Mesenchymal stem cell (in vitro differentiated cells and primary cell): Measurements from ENCODE around the gene CHAC1.

Experiments
- DNase-seq: peaks from one replicate; pipeline ENCODE4 v3.0.0-alpha.2; 2013
- H2AFZ ChIP-seq: one replicate; pipeline ENCODE4 v1.6.1; 2013; ENCODE audit warnings: low read depth, mild to moderate bottlenecking, control low read depth, inconsistent platforms, low read length, moderate library complexity
- H2AK5ac ChIP-seq: 2 replicates; pipeline ENCODE4 v1.6.1; 2013; ENCODE audit warnings: low read length, moderate library complexity, mild to moderate bottlenecking, inconsistent platforms; ENCODE audit not compliant: severe bottlenecking
- H2BK120ac ChIP-seq: one replicate; pipeline ENCODE4 v1.6.1; 2013; ENCODE audit warnings: low read depth, mild to moderate bottlenecking, inconsistent platforms, low read length, moderate library complexity
- H2BK12ac ChIP-seq, 2 experiments: one replicate each; pipeline ENCODE4 v1.6.1; 2013; ENCODE audit warnings: inconsistent platforms in 2 of 2, low read length in 2 of 2, mild to moderate bottlenecking in 2 of 2, moderate library complexity in 2 of 2, control low read depth in 1 of 2
- H2BK15ac ChIP-seq: one replicate; pipeline ENCODE4 v1.6.1; 2013; ENCODE audit warnings: mild to moderate bottlenecking, low read depth, inconsistent platforms; ENCODE audit not compliant: poor library complexity, severe bottlenecking
- H2BK5ac ChIP-seq: 2 replicates; pipeline ENCODE4 v1.6.1; 2013; ENCODE audit warnings: low read depth, mild to moderate bottlenecking, low read length, control low read depth, inconsistent platforms; ENCODE audit not compliant: poor library complexity, severe bottlenecking
- H3K14ac ChIP-seq, 2 experiments: one replicate each; pipeline ENCODE4 v1.6.1; 2013; ENCODE audit warnings: inconsistent platforms in 2 of 2, low read length in 2 of 2, control low read depth in 1 of 2, mild to moderate bottlenecking in 1 of 2, moderate library complexity in 1 of 2
- H3K18ac ChIP-seq, 2 experiments: one replicate each; pipeline ENCODE4 v1.6.1; 2013; ENCODE audit warnings: inconsistent platforms in 2 of 2, low read length in 2 of 2, control low read depth in 1 of 2, low read depth in 1 of 2, mild to moderate bottlenecking in 1 of 2
- H3K23ac ChIP-seq, 2 experiments: one replicate each; pipeline ENCODE4 v1.6.1; 2013; ENCODE audit warnings: inconsistent platforms in 2 of 2, low read length in 2 of 2, mild to moderate bottlenecking in 2 of 2, moderate library complexity in 2 of 2, control low read depth in 1 of 2
- H3K27ac ChIP-seq: 2 replicates; pipeline ENCODE4 v1.5.1; 2013; ENCODE audit warnings: mild to moderate bottlenecking, moderate library complexity, low read length, control low read depth, inconsistent platforms; ENCODE audit not compliant: poor library complexity, severe bottlenecking
- H3K27me3 ChIP-seq, 2 experiments: 2 replicates each; pipeline versions ENCODE4 v1.6.1 to v1.7.0; 2013; ENCODE audit warnings: low read length in 2 of 2, mild to moderate bottlenecking in 2 of 2, moderate library complexity in 2 of 2, control low read depth in 1 of 2, inconsistent platforms in 1 of 2; ENCODE audit not compliant: control insufficient read depth in 1 of 2, insufficient read depth in 1 of 2
- H3K36me3 ChIP-seq, 2 experiments: 2 replicates each; pipeline versions ENCODE4 v1.6.1 to v1.7.0; 2013; ENCODE audit warnings: low read length in 2 of 2, control low read depth in 1 of 2, inconsistent platforms in 1 of 2, low read depth in 1 of 2, mild to moderate bottlenecking in 1 of 2; ENCODE audit not compliant: insufficient read depth in 2 of 2, control insufficient read depth in 1 of 2
- H3K4ac ChIP-seq, 2 experiments: one replicate each; pipeline ENCODE4 v1.6.1; 2013; ENCODE audit warnings: inconsistent platforms in 2 of 2, low read length in 2 of 2, mild to moderate bottlenecking in 2 of 2, moderate library complexity in 2 of 2, control low read depth in 1 of 2, low read depth in 1 of 2
- H3K4me1 ChIP-seq: 2 replicates; pipeline ENCODE4 v1.6.1; 2013; ENCODE audit warnings: low read depth, low read length, control low read depth; ENCODE audit not compliant: control insufficient read depth, insufficient read depth
- H3K4me2 ChIP-seq: 2 replicates; pipeline ENCODE4 v1.6.1; 2013; ENCODE audit warnings: low read length, mild to moderate bottlenecking, inconsistent platforms; ENCODE audit not compliant: poor library complexity, severe bottlenecking
- H3K4me3 ChIP-seq, 2 experiments: 2 replicates each; pipeline versions ENCODE4 v1.5.1 to v1.7.0; 2013; ENCODE audit warnings: low read length in 2 of 2, mild to moderate bottlenecking in 2 of 2, control low read depth in 1 of 2, low read depth in 1 of 2; ENCODE audit not compliant: insufficient read depth in 1 of 2
- H3K79me1 ChIP-seq: replicated peaks from 2 replicates; pipeline ENCODE4 v1.6.1; 2013; ENCODE audit warnings: mild to moderate bottlenecking, control low read depth, low read length, inconsistent platforms; ENCODE audit not compliant: poor library complexity, severe bottlenecking
- H3K9ac ChIP-seq: 2 replicates; pipeline ENCODE4 v1.7.0; 2013; ENCODE audit warnings: mild to moderate bottlenecking, low read length, moderate library complexity
- H3K9me3 ChIP-seq: 2 replicates; pipeline ENCODE4 v1.7.0; 2013; ENCODE audit warnings: mild to moderate bottlenecking, low read length; ENCODE audit not compliant: control insufficient read depth
- H4K8ac ChIP-seq: one replicate; pipeline ENCODE4 v1.6.1; 2013; ENCODE audit warnings: inconsistent platforms, mild to moderate bottlenecking, low read length, moderate library complexity
- H4K91ac ChIP-seq: one replicate; pipeline ENCODE4 v1.6.1; 2013; ENCODE audit warnings: mild to moderate bottlenecking, low read length, inconsistent platforms
- WGBS: methylation state at CpG from one replicate; pipeline ENCODE4 v1.1.7; 2013; ENCODE audit warnings: mixed read lengths; 5-methylcytosine and 5-hydroxymethylcytosine counted together

Gene CHAC1

DNA sequence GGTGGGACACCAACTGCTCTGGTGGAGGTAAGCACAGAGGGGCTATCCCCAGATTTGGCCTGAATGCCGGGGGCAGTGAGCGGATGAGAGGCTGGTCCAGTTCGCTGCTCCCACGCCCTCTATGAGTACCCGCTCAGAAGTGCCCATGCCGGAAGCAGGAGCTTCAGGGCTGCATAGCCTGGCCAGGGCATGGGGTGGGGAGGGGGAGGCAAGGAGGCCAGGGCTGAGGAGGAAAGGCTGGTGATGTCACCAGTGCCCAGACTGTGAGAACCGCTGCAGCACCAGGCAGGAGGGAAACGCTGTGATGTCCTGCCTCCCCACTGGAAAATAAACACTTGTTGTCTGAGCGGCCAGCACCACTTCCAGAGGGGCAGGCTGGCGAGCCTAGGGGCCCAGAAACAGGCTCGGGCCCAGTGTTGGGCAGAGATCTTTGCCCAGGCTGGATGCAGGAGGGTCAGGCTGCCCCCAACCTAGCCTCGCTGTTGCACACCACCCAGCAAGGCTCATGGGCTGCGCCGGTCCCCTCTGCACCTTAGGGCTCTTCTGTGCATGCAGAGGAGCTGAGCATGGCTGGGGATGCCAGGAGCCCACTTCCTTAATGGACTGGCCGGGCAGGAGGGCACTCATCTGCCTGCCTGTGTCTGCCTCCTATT, 35.0 kb upstream of the CHAC1 start:
- H3K18ac ChIP-seq: no peak overlapping the region
- no peak overlapping the region for H3K4ac ChIP-seq

DNA sequence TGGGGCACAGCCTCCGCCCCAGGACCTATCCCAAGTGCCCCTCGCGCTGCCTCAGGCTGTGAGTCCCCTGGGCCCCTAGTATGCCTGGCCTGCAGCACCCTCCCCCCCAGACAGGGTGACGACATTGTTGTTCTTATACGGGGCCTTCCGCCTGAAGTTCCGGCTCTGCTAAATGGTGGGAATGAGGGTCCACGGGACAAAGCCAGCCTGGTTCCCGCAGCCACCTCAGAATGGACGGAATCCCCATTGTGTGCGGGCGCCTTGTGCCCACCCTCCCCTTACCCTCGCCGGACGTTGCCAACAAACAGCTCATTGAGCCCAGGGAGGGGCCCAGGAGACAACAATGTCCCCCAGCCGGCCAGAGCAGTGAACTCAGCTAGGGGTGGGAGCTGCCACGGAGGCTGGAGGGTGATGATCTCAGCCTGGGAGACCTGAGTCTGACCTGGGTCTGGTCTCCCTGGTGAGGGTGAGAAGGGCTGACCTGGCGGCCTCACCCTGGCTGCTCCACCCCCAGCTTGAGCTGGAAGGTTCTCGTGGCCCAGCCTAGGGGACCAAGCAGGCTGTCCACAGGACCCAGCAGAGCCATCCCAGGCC, 34.4 kb upstream of the CHAC1 start:
- Histone ChIP-seq H2BK12ac (no peak overlapping the region), H3K9ac (no peak overlapping the region), H2BK5ac (no peak overlapping the region), H3K23ac (no peak overlapping the region), H3K27ac (no peak overlapping the region), H3K4me2 (no peak overlapping the region), H2AFZ (no peak overlapping the region), H3K36me3 (no peaks in the 10 kb centered on the region), H2BK15ac (no peak overlapping the region), H3K79me1 (no peaks in the 10 kb centered on the region), H3K27me3 (peaks cover 21 to 42% of the 10 kb centered on the region in 2 experiments), H3K18ac (no peak overlapping the region), H3K4me1 (peaks cover 14% of the 10 kb centered on the region), H4K91ac (peak overlapping the region; percentile 31), H3K14ac (peak overlapping the region in 1 of 2 experiments; percentile 26), H3K9me3 (no peaks in the 10 kb centered on the region), H3K4ac (no peak overlapping the region), H2AK5ac (no peak overlapping the region), H3K4me3 (no peak overlapping the region), H2BK120ac (no peak overlapping the region), H4K8ac (no peak overlapping the region)
- 74% methylated on average over 19 of the region's 19 CpGs for WGBS
- DNase-seq: no peak

More for the DNA sequence above, 35.0 kb upstream of the CHAC1 start:
- H3K36me3 ChIP-seq: no peaks in the 10 kb centered on the region
- H2AK5ac ChIP-seq: no peak overlapping the region
- no peak overlapping the region for H2BK5ac ChIP-seq
- DNase-seq: no peak
- H3K4me3 ChIP-seq: no peak overlapping the region
- no peak overlapping the region for H4K8ac ChIP-seq
- no peak overlapping the region for H2BK15ac ChIP-seq
- no peak overlapping the region for H2AFZ ChIP-seq
- no peak overlapping the region for H3K27ac ChIP-seq
- H3K14ac ChIP-seq: no peak overlapping the region
- H3K4me1 ChIP-seq: peaks cover 14% of the 10 kb centered on the region
- no peak overlapping the region for H3K4me2 ChIP-seq
- H3K27me3 ChIP-seq: peaks cover 16 to 40% of the 10 kb centered on the region in 2 experiments
- 77% methylated on average over 15 of the region's 15 CpGs for WGBS
- no peak overlapping the region for H3K23ac ChIP-seq
- H4K91ac ChIP-seq: peak overlapping the region; percentile 31
- H2BK12ac ChIP-seq: no peak overlapping the region
- H3K79me1 ChIP-seq: no peaks in the 10 kb centered on the region
- H3K9ac ChIP-seq: no peak overlapping the region
- no peak overlapping the region for H2BK120ac ChIP-seq
- H3K9me3 ChIP-seq: no peaks in the 10 kb centered on the region

DNA sequence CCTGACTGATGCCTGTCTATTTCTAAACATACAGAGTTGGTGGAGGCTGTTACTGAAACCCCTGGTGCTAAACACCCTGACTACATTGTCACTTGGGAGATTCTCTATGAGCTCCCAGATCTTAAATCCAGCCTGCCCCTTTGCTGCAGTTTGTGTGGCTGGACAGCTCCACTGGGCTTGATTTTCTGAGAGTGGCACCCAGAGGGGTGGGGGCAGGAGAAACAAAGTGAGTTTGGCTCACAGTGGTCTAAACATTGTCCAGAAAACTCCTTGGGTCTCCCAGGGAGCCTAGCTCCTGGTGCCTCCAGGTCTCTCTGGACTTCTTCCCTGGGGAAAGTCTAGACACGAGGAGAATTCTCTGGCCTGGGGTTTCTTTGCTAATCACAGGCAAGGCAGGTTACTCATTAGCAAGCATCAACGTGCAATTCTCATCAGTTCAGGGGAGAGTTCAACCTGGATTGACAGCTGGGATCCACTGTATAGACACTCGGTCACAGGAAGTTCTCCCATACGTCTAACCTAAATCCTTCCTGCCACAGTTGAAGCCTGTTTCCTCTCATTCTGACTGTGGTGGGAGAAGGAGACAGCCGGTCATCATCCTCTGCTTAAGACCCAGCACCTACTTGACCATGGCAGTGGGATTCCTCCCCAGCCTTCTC, 31.2 kb upstream of the CHAC1 start:
- Histone ChIP-seq H4K8ac (no peak overlapping the region), H3K4me2 (no peak overlapping the region), H2BK120ac (no peak overlapping the region), H3K79me1 (no peaks in the 10 kb centered on the region), H3K9me3 (no peaks in the 10 kb centered on the region), H3K18ac (no peak overlapping the region), H3K27me3 (peaks cover 49 to 65% of the 10 kb centered on the region in 2 experiments), H2AK5ac (no peak overlapping the region), H3K36me3 (no peaks in the 10 kb centered on the region), H3K27ac (no peak overlapping the region), H2BK15ac (no peak overlapping the region), H3K4me1 (peaks cover 29% of the 10 kb centered on the region), H3K23ac (no peak overlapping the region), H2AFZ (no peak overlapping the region), H2BK5ac (no peak overlapping the region), H3K14ac (no peak overlapping the region), H3K9ac (no peak overlapping the region), H2BK12ac (no peak overlapping the region), H3K4me3 (no peak overlapping the region), H3K4ac (no peak overlapping the region), H4K91ac (no peak overlapping the region)
- DNase-seq: no peak
- 62% methylated on average over 5 of the region's 5 CpGs for WGBS

DNA sequence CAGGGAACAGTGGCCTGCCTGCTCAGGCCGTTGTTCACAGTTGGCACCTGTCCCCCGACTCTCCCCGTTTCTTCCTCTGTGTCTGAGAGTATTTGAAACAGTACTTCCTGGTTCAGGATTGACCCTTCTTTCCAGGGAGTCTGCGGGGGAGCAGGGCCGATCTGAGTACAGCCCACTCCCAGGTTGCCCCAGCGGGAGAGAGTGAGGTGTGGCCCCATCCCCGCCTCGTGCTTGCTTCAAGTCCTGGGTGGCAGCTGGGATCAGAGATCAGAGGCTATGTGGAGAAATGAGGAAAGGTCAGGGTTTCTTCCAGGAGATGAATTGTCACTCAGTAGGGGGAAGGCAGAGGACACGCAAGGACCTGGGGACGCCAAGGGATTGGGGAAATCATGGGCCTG, 30.7 kb upstream of the CHAC1 start:
- H2AK5ac ChIP-seq: no peak overlapping the region
- H3K79me1 ChIP-seq: no peaks in the 10 kb centered on the region
- no peak overlapping the region for H2BK15ac ChIP-seq
- no peak overlapping the region for H3K18ac ChIP-seq
- 76% methylated on average over 10 of the region's 10 CpGs for WGBS
- H4K8ac ChIP-seq: no peak overlapping the region
- peaks cover 32% of the 10 kb centered on the region for H3K4me1 ChIP-seq
- no peak overlapping the region for H2AFZ ChIP-seq
- H3K9me3 ChIP-seq: no peaks in the 10 kb centered on the region
- H3K27me3 ChIP-seq: peaks cover 50 to 67% of the 10 kb centered on the region in 2 experiments
- no peak for DNase-seq
- no peak overlapping the region for H3K27ac ChIP-seq
- no peak overlapping the region for H3K4ac ChIP-seq
- no peak overlapping the region for H4K91ac ChIP-seq
- H3K9ac ChIP-seq: no peak overlapping the region
- H3K36me3 ChIP-seq: no peaks in the 10 kb centered on the region
- no peak overlapping the region for H3K4me3 ChIP-seq
- H2BK5ac ChIP-seq: no peak overlapping the region
- no peak overlapping the region for H2BK12ac ChIP-seq
- no peak overlapping the region for H3K23ac ChIP-seq
- no peak overlapping the region for H3K4me2 ChIP-seq
- no peak overlapping the region for H3K14ac ChIP-seq
- no peak overlapping the region for H2BK120ac ChIP-seq
